Fibroblast of lung (primary cell): ENCODE measurements around the gene NEGR1. TPM values are rescaled to one million over a fixed set of nuclear protein-coding genes. Genes with fewer than 3 reads are reported as not detected.

Source experiments
- DNase-seq, 2 donors: peaks; one replicate each; pipeline versions ENCODE4 v3.0.0 to v3.0.0-alpha.2; 2010; ENCODE audit warnings: low read depth in 2 of 2
- H2AFZ ChIP-seq: 2 replicates; pipeline ENCODE4 v1.5.1; 2012; ENCODE audit warnings: low read length, control low read depth, inconsistent platforms
- H3K27ac ChIP-seq: 2 replicates; pipeline ENCODE4 v1.5.1; 2011; ENCODE audit warnings: low read length, control low read depth; ENCODE audit not compliant: insufficient read depth
- H3K27me3 ChIP-seq: 2 replicates; pipeline ENCODE4 v1.5.1; 2011; ENCODE audit warnings: mild to moderate bottlenecking, low read length; ENCODE audit not compliant: control insufficient read depth, insufficient read depth
- H3K36me3 ChIP-seq: 2 replicates; pipeline ENCODE4 v1.5.1; 2011; ENCODE audit warnings: low read length; ENCODE audit not compliant: control insufficient read depth, insufficient read depth
- H3K4me1 ChIP-seq: 2 replicates; pipeline ENCODE4 v1.5.1; 2011; ENCODE audit warnings: low read length; ENCODE audit not compliant: control insufficient read depth, insufficient read depth; ENCODE audit errors: extremely low read depth
- H3K4me2 ChIP-seq: 2 replicates; pipeline ENCODE4 v1.5.1; 2011; ENCODE audit warnings: low read length, control low read depth; ENCODE audit not compliant: insufficient read depth; ENCODE audit errors: extremely low read depth
- H3K4me3 ChIP-seq, 4 experiments: fragments of 200-600 bp in 1 of 4; sonication (generic) in 1 of 4; replicated peaks in 1 of 4; 2 replicates each; pipeline ENCODE4 v1.5.1; 2011 to 2016; ENCODE audit warnings: low read length in 4 of 4, low read depth in 3 of 4, mild to moderate bottlenecking in 3 of 4, control low read depth in 2 of 4, inconsistent platforms in 1 of 4, mixed read lengths in 1 of 4; ENCODE audit not compliant: insufficient read depth in 1 of 4; ENCODE audit errors: control extremely low read depth in 1 of 4
- H3K79me2 ChIP-seq: 2 replicates; pipeline ENCODE4 v1.5.1; 2012; ENCODE audit warnings: mild to moderate bottlenecking, low read length, inconsistent platforms; ENCODE audit not compliant: control insufficient read depth, insufficient read depth
- H3K9ac ChIP-seq: 2 replicates; pipeline ENCODE4 v1.5.1; 2011; ENCODE audit warnings: mild to moderate bottlenecking, low read length, control low read depth; ENCODE audit not compliant: insufficient read depth
- H3K9me3 ChIP-seq: 2 replicates; pipeline ENCODE4 v1.5.1; 2012; ENCODE audit warnings: low read depth, low read length; ENCODE audit not compliant: control insufficient read depth, insufficient read depth
- H4K20me1 ChIP-seq: 2 replicates; pipeline ENCODE4 v1.5.1; 2011; ENCODE audit warnings: low read length; ENCODE audit not compliant: control insufficient read depth, insufficient read depth; ENCODE audit errors: extremely low read depth
- EZH2 ChIP-seq: IDR thresholded peaks from 2 replicates; pipeline ENCODE4 v1.5.1; 2012; ENCODE audit warnings: low read length, control low read depth, mild to moderate bottlenecking; ENCODE audit errors: missing control alignments
- polyA plus RNA-seq, 2 donors: library from polyadenylated mRNA; depleted of rRNA in 1 of 2; stranded (reverse) in 1 of 2; unstranded in 1 of 2; fragments of >200 nt; gene quantifications; 2 replicates each; pipeline ENCODE4 v1.2.1, GENCODE V29; 2011 to 2012; ENCODE audit warnings: missing spikeins in 1 of 2
- total RNA-seq: library from RNA; depleted of rRNA; stranded (reverse); fragments of >200 nt; gene quantifications from 2 replicates; pipeline ENCODE4 v1.2.1, GENCODE V29; 2014
- TF ChIP-seq, protein P1 (sequence below), 2 donors: IDR thresholded peaks in 1 of 2; conservative IDR thresholded peaks in 1 of 2; 1 replicate in 1 of 2; 2 replicates in 1 of 2; pipeline ENCODE4 v1.5.1; 2011 to 2012; ENCODE audit warnings: low read length in 2 of 2, control low read depth in 1 of 2, inconsistent platforms in 1 of 2, low read depth in 1 of 2, mild to moderate bottlenecking in 1 of 2

Gene NEGR1
- total and polyA plus RNA-seq, 2 donors (not counting 1 experiment from before 2014, with no cell fraction given), result 3.1 to 9.4 TPM

DNA sequence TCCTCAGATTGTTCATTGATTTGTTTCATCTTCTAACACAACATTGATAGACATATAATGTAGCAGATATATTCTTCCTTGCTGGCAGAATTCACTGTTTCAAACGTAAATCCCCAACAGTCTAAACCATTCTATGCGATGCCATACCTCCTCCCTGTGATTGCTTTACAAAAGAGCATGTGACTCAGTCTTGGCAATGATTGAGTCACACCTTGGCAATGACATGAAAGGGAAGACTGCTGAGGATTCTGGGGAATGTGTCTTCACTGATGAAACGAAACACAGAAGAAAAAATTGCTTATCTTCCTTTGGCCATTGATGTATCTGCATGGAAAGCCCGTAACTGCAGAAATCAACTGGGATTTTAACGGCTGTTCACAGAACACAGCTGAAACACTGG, 791.9 kb downstream of the NEGR1 start:
- no peaks in the 10 kb centered on the region for H3K27me3 ChIP-seq
- no peaks in the 10 kb centered on the region for H3K36me3 ChIP-seq
- DNase-seq, result peak; percentile 17 to 65
- H3K27ac ChIP-seq, result no peak overlapping the region
- H3K9me3 ChIP-seq, result no peaks in the 10 kb centered on the region
- no peak overlapping the region for H3K4me3 ChIP-seq
- H3K9ac ChIP-seq, result no peak overlapping the region
- no peaks in the 10 kb centered on the region for H3K4me1 ChIP-seq
- no peaks in the 10 kb centered on the region for H4K20me1 ChIP-seq
- H3K79me2 ChIP-seq, result no peaks in the 10 kb centered on the region
- TF ChIP-seq EZH2, result no peak
- TF ChIP-seq, protein P1, sequence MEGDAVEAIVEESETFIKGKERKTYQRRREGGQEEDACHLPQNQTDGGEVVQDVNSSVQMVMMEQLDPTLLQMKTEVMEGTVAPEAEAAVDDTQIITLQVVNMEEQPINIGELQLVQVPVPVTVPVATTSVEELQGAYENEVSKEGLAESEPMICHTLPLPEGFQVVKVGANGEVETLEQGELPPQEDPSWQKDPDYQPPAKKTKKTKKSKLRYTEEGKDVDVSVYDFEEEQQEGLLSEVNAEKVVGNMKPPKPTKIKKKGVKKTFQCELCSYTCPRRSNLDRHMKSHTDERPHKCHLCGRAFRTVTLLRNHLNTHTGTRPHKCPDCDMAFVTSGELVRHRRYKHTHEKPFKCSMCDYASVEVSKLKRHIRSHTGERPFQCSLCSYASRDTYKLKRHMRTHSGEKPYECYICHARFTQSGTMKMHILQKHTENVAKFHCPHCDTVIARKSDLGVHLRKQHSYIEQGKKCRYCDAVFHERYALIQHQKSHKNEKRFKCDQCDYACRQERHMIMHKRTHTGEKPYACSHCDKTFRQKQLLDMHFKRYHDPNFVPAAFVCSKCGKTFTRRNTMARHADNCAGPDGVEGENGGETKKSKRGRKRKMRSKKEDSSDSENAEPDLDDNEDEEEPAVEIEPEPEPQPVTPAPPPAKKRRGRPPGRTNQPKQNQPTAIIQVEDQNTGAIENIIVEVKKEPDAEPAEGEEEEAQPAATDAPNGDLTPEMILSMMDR (conservative IDR thresholded peaks at IDR 0.05 in 1 of 2, IDR thresholded peaks at IDR 0.05 in 1 of 2; ENCODE audit: low read depth in 1 of 2, low read length in 2 of 2), result no peak
- H2AFZ ChIP-seq, result no peak overlapping the region
- H3K4me2 ChIP-seq, result no peak overlapping the region

DNA sequence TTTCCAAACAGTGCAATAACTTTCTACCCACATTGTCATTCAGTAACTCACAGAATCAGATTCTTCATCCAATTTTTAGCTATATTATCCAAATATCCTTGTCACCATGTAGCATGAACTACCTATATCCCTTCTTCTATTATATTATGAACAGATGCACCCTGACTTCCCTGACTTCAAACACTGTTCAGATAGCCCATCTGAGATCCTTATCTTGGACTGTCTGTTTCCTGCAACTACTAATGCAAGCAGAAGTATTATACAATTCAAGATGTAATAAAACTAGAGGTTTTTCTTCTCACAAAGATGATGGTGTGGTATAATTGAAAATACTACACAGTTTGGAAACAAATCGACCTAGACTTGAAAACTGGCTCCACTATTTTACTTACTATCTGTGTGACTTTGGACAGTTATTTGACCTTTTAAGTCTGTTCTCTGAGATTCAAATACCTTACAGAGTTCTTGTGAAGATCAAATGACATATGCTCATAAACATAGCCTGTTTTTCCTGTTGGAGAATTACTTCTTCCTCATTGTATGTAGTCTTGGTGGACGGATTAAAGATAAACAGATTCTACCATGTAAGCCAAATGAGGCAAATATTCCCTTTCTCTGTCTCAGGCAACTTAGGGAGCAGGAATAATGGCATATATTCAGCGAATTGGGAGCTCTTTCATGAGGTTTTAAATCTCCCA, 793.6 kb downstream of the NEGR1 start:
- no peaks in the 10 kb centered on the region for H3K27me3 ChIP-seq
- no peak for DNase-seq
- no peak overlapping the region for H3K9ac ChIP-seq
- H3K9me3 ChIP-seq, result no peaks in the 10 kb centered on the region
- no peak overlapping the region for H3K27ac ChIP-seq
- no peaks in the 10 kb centered on the region for H3K79me2 ChIP-seq
- H3K4me1 ChIP-seq, result no peaks in the 10 kb centered on the region
- no peak overlapping the region for H3K4me2 ChIP-seq
- H3K36me3 ChIP-seq, result no peaks in the 10 kb centered on the region
- H3K4me3 ChIP-seq, result no peak overlapping the region
- H4K20me1 ChIP-seq, result no peaks in the 10 kb centered on the region
- TF ChIP-seq EZH2, result no peak
- TF ChIP-seq, protein P1 (conservative IDR thresholded peaks at IDR 0.05 in 1 of 2, IDR thresholded peaks at IDR 0.05 in 1 of 2; ENCODE audit: low read depth in 1 of 2, low read length in 2 of 2), result no peak
- H2AFZ ChIP-seq, result no peak overlapping the region

DNA sequence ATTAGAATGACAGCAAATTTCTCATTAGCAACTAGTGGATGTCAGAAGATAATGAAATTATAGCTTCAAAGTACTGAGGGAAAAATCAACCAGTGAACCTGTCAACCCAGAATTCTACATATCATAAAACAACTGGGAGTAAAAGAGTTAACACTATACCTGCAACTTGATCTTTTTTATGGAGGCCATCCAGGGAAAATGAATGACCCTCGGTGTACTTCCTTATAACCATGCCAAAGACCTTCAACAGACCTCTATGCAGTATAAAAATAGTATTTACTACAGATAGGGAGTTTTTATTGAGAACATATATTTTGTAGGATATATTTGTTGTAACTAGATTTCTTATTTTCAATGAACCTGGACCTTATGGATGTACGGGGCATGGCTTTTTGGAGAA, 809.0 kb downstream of the NEGR1 start:
- H4K20me1 ChIP-seq, result no peaks in the 10 kb centered on the region
- no peaks in the 10 kb centered on the region for H3K4me1 ChIP-seq
- no peak overlapping the region for H3K4me2 ChIP-seq
- TF ChIP-seq EZH2, result no peak
- TF ChIP-seq, protein P1 (conservative IDR thresholded peaks at IDR 0.05 in 1 of 2, IDR thresholded peaks at IDR 0.05 in 1 of 2; ENCODE audit: low read depth in 1 of 2, low read length in 2 of 2), result no peak
- H3K27me3 ChIP-seq, result no peaks in the 10 kb centered on the region
- no peak overlapping the region for H3K9ac ChIP-seq
- H3K27ac ChIP-seq, result no peak overlapping the region
- no peaks in the 10 kb centered on the region for H3K9me3 ChIP-seq
- H2AFZ ChIP-seq, result no peak overlapping the region
- no peaks in the 10 kb centered on the region for H3K36me3 ChIP-seq
- H3K4me3 ChIP-seq, result no peak overlapping the region
- no peaks in the 10 kb centered on the region for H3K79me2 ChIP-seq
- no peak for DNase-seq
